ENCODE measurements around the gene TMEM131L. TPM values are rescaled to one million over a fixed set of nuclear protein-coding genes. Genes with fewer than 3 reads are reported as not detected.
A peak's percentile ranks its signal among the peaks of the same experiment; 100 is the strongest.
"Not testable (repeated sequence)": the region's sequence is repeated elsewhere in the genome, so short reads cannot be mapped to it uniquely, and the experiment has no call there.

TMEM131L gene, protein sequence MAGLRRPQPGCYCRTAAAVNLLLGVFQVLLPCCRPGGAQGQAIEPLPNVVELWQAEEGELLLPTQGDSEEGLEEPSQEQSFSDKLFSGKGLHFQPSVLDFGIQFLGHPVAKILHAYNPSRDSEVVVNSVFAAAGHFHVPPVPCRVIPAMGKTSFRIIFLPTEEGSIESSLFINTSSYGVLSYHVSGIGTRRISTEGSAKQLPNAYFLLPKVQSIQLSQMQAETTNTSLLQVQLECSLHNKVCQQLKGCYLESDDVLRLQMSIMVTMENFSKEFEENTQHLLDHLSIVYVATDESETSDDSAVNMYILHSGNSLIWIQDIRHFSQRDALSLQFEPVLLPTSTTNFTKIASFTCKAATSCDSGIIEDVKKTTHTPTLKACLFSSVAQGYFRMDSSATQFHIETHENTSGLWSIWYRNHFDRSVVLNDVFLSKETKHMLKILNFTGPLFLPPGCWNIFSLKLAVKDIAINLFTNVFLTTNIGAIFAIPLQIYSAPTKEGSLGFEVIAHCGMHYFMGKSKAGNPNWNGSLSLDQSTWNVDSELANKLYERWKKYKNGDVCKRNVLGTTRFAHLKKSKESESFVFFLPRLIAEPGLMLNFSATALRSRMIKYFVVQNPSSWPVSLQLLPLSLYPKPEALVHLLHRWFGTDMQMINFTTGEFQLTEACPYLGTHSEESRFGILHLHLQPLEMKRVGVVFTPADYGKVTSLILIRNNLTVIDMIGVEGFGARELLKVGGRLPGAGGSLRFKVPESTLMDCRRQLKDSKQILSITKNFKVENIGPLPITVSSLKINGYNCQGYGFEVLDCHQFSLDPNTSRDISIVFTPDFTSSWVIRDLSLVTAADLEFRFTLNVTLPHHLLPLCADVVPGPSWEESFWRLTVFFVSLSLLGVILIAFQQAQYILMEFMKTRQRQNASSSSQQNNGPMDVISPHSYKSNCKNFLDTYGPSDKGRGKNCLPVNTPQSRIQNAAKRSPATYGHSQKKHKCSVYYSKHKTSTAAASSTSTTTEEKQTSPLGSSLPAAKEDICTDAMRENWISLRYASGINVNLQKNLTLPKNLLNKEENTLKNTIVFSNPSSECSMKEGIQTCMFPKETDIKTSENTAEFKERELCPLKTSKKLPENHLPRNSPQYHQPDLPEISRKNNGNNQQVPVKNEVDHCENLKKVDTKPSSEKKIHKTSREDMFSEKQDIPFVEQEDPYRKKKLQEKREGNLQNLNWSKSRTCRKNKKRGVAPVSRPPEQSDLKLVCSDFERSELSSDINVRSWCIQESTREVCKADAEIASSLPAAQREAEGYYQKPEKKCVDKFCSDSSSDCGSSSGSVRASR (N-terminal part only)
- 1 to 10 TPM; 4.8 to 6.2 TPM for total RNA-seq

DNA sequence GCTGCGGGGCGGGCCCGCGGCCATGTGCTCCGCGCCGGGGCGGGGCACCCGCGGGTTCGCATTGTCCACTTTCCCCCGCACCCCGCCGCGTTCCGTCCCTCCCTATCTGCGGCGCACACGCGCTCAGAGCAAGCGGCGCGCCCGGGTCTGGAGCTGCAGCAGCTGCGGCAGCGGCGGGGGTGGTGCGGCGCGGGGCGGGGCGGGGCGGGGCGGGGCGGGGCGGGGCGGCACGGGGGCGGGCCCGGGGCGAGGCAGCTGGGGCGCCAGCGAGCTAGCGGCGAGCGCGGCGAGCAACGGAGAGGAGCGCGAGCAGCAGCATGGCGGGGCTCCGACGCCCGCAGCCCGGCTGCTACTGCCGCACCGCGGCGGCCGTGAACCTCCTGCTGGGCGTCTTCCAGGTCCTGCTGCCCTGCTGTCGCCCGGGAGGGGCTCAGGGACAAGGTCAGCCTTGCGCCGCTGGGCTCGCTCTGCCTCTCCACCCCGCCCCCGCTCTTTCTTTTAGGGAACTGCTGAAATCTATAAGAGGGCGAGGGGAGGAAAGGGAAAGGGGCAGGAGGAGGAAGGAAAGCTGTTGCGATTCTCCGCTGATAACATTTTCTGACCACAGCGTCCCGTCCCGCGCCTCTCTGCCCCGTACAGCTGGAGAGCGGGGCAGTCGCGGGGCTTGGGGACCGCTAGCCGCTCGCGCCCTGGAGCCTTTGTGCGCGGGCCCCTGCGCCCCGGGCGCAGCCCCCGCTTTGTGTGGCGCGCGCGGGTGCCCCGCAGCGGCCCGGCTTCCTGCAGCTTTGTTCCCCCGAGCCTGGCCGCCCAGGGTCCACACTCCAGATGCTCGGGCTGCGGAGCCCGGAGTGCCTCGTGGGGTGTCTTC, at the start of gene TMEM131L:
Gene TMEM131L (plus strand): TSS at position 280 of the 868 bp plus-strand sequence. CDS start 38 bp downstream, at position 318.
- H3K27me3 ChIP-seq, result no peaks in the 10 kb centered on the region
- TF ChIP-seq, protein P1, sequence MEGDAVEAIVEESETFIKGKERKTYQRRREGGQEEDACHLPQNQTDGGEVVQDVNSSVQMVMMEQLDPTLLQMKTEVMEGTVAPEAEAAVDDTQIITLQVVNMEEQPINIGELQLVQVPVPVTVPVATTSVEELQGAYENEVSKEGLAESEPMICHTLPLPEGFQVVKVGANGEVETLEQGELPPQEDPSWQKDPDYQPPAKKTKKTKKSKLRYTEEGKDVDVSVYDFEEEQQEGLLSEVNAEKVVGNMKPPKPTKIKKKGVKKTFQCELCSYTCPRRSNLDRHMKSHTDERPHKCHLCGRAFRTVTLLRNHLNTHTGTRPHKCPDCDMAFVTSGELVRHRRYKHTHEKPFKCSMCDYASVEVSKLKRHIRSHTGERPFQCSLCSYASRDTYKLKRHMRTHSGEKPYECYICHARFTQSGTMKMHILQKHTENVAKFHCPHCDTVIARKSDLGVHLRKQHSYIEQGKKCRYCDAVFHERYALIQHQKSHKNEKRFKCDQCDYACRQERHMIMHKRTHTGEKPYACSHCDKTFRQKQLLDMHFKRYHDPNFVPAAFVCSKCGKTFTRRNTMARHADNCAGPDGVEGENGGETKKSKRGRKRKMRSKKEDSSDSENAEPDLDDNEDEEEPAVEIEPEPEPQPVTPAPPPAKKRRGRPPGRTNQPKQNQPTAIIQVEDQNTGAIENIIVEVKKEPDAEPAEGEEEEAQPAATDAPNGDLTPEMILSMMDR (IDR thresholded peaks at IDR 0.05), result no peak
- H3K27ac ChIP-seq, result peak within 1 kb of the TSS; percentile 81
- H3K4me1 ChIP-seq, result peaks cover 5% of the 10 kb centered on the region
- peak; percentile 74 for DNase-seq
- peak within 1 kb of the TSS; percentile 84 for H3K4me3 ChIP-seq
- peak within 1 kb of the TSS; percentile 83 to 85 for H3K9ac ChIP-seq (ENCODE audit: low read depth in 2 of 2, low read length in 2 of 2)
- intact Hi-C loops (cut with DNase I), result no loop called here
- H3K36me3 ChIP-seq, result no peaks in the 10 kb centered on the region
- no peaks in the 10 kb centered on the region for H3K9me3 ChIP-seq

DNA sequence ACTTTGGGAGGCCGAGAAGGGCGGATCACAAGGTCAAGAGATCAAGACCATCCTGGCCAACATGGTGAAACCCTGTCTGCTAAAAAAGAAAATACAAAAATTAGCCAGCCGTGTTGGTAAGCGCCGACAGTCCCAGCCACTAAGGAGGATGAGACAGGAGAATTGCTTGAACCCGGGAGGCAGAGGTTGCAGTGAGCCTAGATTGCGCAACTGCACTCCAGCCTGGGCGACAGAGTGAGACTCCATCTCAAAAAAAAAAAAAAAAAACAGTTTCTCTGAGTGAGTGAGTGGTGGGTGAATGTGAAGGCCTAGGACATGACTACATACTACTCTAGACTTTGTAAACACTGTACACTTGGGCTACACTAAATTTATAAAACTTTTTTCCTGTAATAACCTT, 49.7 kb upstream of the TMEM131L start:
- H3K9ac ChIP-seq (ENCODE audit: low read depth in 2 of 2, low read length in 2 of 2); intact Hi-C loops (cut with DNase I); H3K27ac ChIP-seq; H3K9me3 ChIP-seq; H3K27me3 ChIP-seq; DNase-seq; H3K4me3 ChIP-seq; H3K4me1 ChIP-seq; H3K36me3 ChIP-seq: not testable (repeated sequence)

GRCh38 chr4:153418121-153418520, 48.0 kb upstream of the TMEM131L start:
- no peak for DNase-seq
- no peak overlapping the region for H3K9ac ChIP-seq (ENCODE audit: low read depth in 2 of 2, low read length in 2 of 2)
- TF ChIP-seq, protein P1 (IDR thresholded peaks at IDR 0.05), result no peak
- no peaks in the 10 kb centered on the region for H3K4me1 ChIP-seq
- H3K36me3 ChIP-seq, result no peaks in the 10 kb centered on the region
- H3K27me3 ChIP-seq, result no peaks in the 10 kb centered on the region
- H3K4me3 ChIP-seq, result no peak overlapping the region
- no peaks in the 10 kb centered on the region for H3K9me3 ChIP-seq
- H3K27ac ChIP-seq, result no peak overlapping the region
- intact Hi-C loops (cut with DNase I), result no loop called here

DNA sequence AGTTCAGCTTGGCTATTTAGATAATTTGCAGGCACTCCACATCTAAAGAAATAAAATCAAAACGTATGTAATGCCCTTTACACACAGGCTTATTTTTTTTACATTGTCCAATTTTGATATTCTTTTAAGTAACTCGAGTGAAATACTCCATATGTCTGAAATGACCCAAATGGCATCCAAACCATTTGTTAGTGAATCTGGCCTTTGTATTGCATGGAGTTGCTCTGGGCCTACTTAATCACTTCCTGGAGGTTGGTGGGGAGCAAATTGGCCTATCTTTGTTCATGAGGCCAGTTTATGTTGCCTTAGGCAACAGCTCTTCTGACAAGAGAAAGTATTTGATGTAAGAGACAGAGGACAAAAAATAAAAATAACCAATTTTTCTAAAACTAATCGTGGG, 47.6 kb upstream of the TMEM131L start:
- TF ChIP-seq, protein P1 (IDR thresholded peaks at IDR 0.05), result no peak
- H3K27ac ChIP-seq, result no peak overlapping the region
- intact Hi-C loops (cut with DNase I), result no loop called here
- H3K4me3 ChIP-seq, result no peak overlapping the region
- no peaks in the 10 kb centered on the region for H3K4me1 ChIP-seq
- H3K36me3 ChIP-seq, result no peaks in the 10 kb centered on the region
- no peak for DNase-seq
- H3K27me3 ChIP-seq, result no peaks in the 10 kb centered on the region
- no peaks in the 10 kb centered on the region for H3K9me3 ChIP-seq
- H3K9ac ChIP-seq (ENCODE audit: low read depth in 2 of 2, low read length in 2 of 2), result no peak overlapping the region

- no peaks in the 10 kb centered on the region for H3K9me3 ChIP-seq
- H3K4me1 ChIP-seq, result no peaks in the 10 kb centered on the region
- H3K9ac ChIP-seq (ENCODE audit: low read depth in 2 of 2, low read length in 2 of 2), result no peak overlapping the region
- DNase-seq, result no peak
- no peaks in the 10 kb centered on the region for H3K27me3 ChIP-seq
- no peaks in the 10 kb centered on the region for H3K36me3 ChIP-seq
- TF ChIP-seq, protein P1 (IDR thresholded peaks at IDR 0.05), result no peak
- no peak overlapping the region for H3K4me3 ChIP-seq
- no peak overlapping the region for H3K27ac ChIP-seq
- intact Hi-C loops (cut with DNase I), result no loop called here
These were observed 47.1 kb upstream of the TMEM131L start for GRCh38 chr4:153419029-153419428.
